Skeletal muscle satellite cell (primary cell): Measurements from ENCODE around the gene DMD.

ENCODE experiments used
- H3K27me3 ChIP-seq: 2 replicates; pipeline ENCODE4 v1.7.0; 2013; ENCODE audit warnings: low read length; ENCODE audit not compliant: control insufficient read depth, insufficient read depth
- H3K36me3 ChIP-seq: 2 replicates; pipeline ENCODE4 v1.7.0; 2013; ENCODE audit warnings: mild to moderate bottlenecking, control low read depth, low read length; ENCODE audit not compliant: insufficient read depth
- H3K4me1 ChIP-seq: 2 replicates; pipeline ENCODE4 v1.7.0; 2013; ENCODE audit warnings: low read length; ENCODE audit not compliant: control insufficient read depth, insufficient read depth
- H3K4me2 ChIP-seq: 2 replicates; pipeline ENCODE4 v1.7.0; 2013; ENCODE audit warnings: mild to moderate bottlenecking, low read length
- H3K4me3 ChIP-seq: 2 replicates; pipeline ENCODE4 v1.7.0; 2013; ENCODE audit warnings: low read length
- H3K9ac ChIP-seq: 2 replicates; pipeline ENCODE4 v1.7.0; 2013; ENCODE audit warnings: mild to moderate bottlenecking, low read depth, low read length, moderate library complexity
- H3K9me3 ChIP-seq: replicated peaks from 2 replicates; pipeline ENCODE4 v1.7.0; 2013; ENCODE audit warnings: mild to moderate bottlenecking, control low read depth, low read length

The DMD gene

GRCh38 chrX:31165241-31166035 lies 2045.9 kb downstream of the DMD start:
- Histone ChIP-seq H3K4me2 (no peak overlapping the region), H3K9me3 (no peaks in the 10 kb centered on the region), H3K4me1 (no peaks in the 10 kb centered on the region), H3K9ac (no peak overlapping the region), H3K36me3 (no peaks in the 10 kb centered on the region), H3K4me3 (no peak overlapping the region), H3K27me3 (no peaks in the 10 kb centered on the region)

DNA sequence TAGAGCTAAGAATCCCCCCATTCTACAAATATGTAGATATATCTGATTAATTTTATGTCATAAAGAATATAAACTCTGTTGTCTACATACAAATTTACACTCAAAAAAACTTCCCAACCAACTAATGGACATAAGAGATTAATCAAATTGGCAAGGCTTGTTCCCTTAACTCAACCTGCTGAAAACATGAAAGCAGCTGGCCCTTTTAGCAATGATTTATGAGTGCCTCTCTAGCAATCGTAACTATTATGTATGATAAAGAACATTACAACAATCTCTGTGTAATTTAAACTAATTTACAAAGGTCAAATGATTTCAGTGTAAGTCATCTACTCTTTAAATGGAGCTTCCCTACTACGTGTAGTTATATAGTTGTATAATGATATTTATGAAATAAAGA lies 2056.4 kb downstream of the DMD start:
- Histone ChIP-seq H3K4me3 (no peak overlapping the region), H3K9ac (no peak overlapping the region), H3K4me2 (no peak overlapping the region), H3K36me3 (no peaks in the 10 kb centered on the region), H3K27me3 (no peaks in the 10 kb centered on the region), H3K9me3 (no peaks in the 10 kb centered on the region), H3K4me1 (no peaks in the 10 kb centered on the region)

GRCh38 chrX:31153475-31154047 lies 2057.8 kb downstream of the DMD start:
- Histone ChIP-seq H3K9me3 (no peaks in the 10 kb centered on the region), H3K4me1 (no peaks in the 10 kb centered on the region), H3K4me2 (no peak overlapping the region), H3K4me3 (no peak overlapping the region), H3K9ac (no peak overlapping the region), H3K27me3 (no peaks in the 10 kb centered on the region), H3K36me3 (no peaks in the 10 kb centered on the region)

GRCh38 chrX:31147175-31147574 lies 2064.2 kb downstream of the DMD start:
- Histone ChIP-seq H3K4me2 (no peak overlapping the region), H3K9ac (no peak overlapping the region), H3K4me3 (no peak overlapping the region), H3K4me1 (no peaks in the 10 kb centered on the region), H3K36me3 (no peaks in the 10 kb centered on the region), H3K27me3 (no peaks in the 10 kb centered on the region), H3K9me3 (no peaks in the 10 kb centered on the region)

- Histone ChIP-seq H3K4me1 (no peaks in the 10 kb centered on the region), H3K9me3 (peaks cover 6% of the 10 kb centered on the region), H3K9ac (no peak overlapping the region), H3K4me3 (no peak overlapping the region), H3K4me2 (no peak overlapping the region), H3K36me3 (no peaks in the 10 kb centered on the region), H3K27me3 (no peaks in the 10 kb centered on the region)
These were observed 2071.4 kb downstream of the DMD start for GRCh38 chrX:31139961-31140360.

- Histone ChIP-seq H3K4me1 (no peaks in the 10 kb centered on the region), H3K9ac (no peak overlapping the region), H3K36me3 (no peaks in the 10 kb centered on the region), H3K9me3 (peaks cover 6% of the 10 kb centered on the region), H3K4me2 (no peak overlapping the region), H3K27me3 (no peaks in the 10 kb centered on the region), H3K4me3 (no peak overlapping the region)
These were observed 2073.2 kb downstream of the DMD start for GRCh38 chrX:31138124-31138523.

GRCh38 chrX:31136144-31136611 lies 2075.2 kb downstream of the DMD start:
- Histone ChIP-seq H3K27me3 (no peaks in the 10 kb centered on the region), H3K4me1 (no peaks in the 10 kb centered on the region), H3K36me3 (no peaks in the 10 kb centered on the region), H3K4me3 (no peak overlapping the region), H3K4me2 (no peak overlapping the region), H3K9ac (no peak overlapping the region), H3K9me3 (peaks cover 6% of the 10 kb centered on the region)

- Histone ChIP-seq H3K4me1 (peaks cover 6% of the 10 kb centered on the region), H3K36me3 (no peaks in the 10 kb centered on the region), H3K9me3 (peaks cover 2% of the 10 kb centered on the region), H3K4me3 (no peak overlapping the region), H3K4me2 (no peak overlapping the region), H3K9ac (no peak overlapping the region), H3K27me3 (no peaks in the 10 kb centered on the region)
These were observed 2078.5 kb downstream of the DMD start for GRCh38 chrX:31132821-31133241.

- H3K9ac ChIP-seq = no peak overlapping the region
- no peaks in the 10 kb centered on the region for H3K36me3 ChIP-seq
- no peaks in the 10 kb centered on the region for H3K9me3 ChIP-seq
- H3K4me3 ChIP-seq = no peak overlapping the region
- no peaks in the 10 kb centered on the region for H3K27me3 ChIP-seq
- no peak overlapping the region for H3K4me2 ChIP-seq
- peaks cover 10% of the 10 kb centered on the region for H3K4me1 ChIP-seq
These were observed 2080.7 kb downstream of the DMD start for GRCh38 chrX:31130457-31131220.

GRCh38 chrX:31128855-31129254 lies 2082.5 kb downstream of the DMD start:
- Histone ChIP-seq H3K9me3 (no peaks in the 10 kb centered on the region), H3K36me3 (no peaks in the 10 kb centered on the region), H3K9ac (no peak overlapping the region), H3K27me3 (no peaks in the 10 kb centered on the region), H3K4me3 (no peak overlapping the region), H3K4me2 (no peak overlapping the region), H3K4me1 (peaks cover 10% of the 10 kb centered on the region)

DNA sequence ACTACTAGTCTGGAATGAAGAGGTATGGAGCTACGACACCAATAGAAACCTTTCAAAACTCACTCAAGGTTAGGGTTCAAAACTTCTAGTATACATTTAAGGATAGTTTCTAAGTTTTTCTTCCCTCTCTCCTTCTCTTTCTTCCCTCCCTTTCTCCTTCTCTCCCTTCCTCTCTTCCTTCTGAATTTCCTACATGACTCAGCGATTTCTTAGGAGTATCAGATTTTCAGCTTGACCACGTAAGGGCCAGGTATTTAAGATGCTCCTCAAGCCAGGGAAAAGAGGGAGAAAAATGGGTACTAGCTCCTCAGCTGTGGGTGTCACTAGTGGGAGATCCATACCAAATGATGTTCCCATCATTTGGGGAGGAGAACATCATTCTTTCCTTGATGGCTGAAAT lies 2083.6 kb downstream of the DMD start:
- H3K4me1 ChIP-seq = peaks cover 10% of the 10 kb centered on the region
- H3K9me3 ChIP-seq = no peaks in the 10 kb centered on the region
- H3K36me3 ChIP-seq = no peaks in the 10 kb centered on the region
- no peaks in the 10 kb centered on the region for H3K27me3 ChIP-seq
- no peak overlapping the region for H3K4me2 ChIP-seq
- no peak overlapping the region for H3K4me3 ChIP-seq
- H3K9ac ChIP-seq = no peak overlapping the region
